Body of pancreas (tissue), 4 donors: Measurements from ENCODE around the gene M1AP. TPM values are rescaled to one million over a fixed set of nuclear protein-coding genes. Genes with fewer than 3 reads are reported as not detected.

Source experiments
- ATAC-seq: fragments of 150-250 bp; one replicate; pipeline ENCODE4 v1.9.1; 2016
- DNase-seq, 4 donors: peaks; one replicate each; pipeline ENCODE4 v3.0.0-alpha.2; 2019
- H3K27ac ChIP-seq, 4 donors: fragments of 200-600 bp; sonication (generic); 1 replicate in 3 of 4; 2 replicates in 1 of 4; pipeline versions ENCODE4 v1.5.1 to v1.6.1; 2016 to 2019; ENCODE audit warnings: mild to moderate bottlenecking in 1 of 4, mixed read lengths in 1 of 4, moderate library complexity in 1 of 4
- H3K27me3 ChIP-seq, 2 donors: fragments of 200-600 bp; sonication (generic); one replicate each; pipeline ENCODE4 v1.6.0; 2016; ENCODE audit warnings: mild to moderate bottlenecking in 1 of 2
- H3K36me3 ChIP-seq, 2 donors: fragments of 200-600 bp; sonication (generic); replicated peaks in 1 of 2; 2 replicates each; pipeline ENCODE4 v1.5.1; 2016; ENCODE audit warnings: low read depth in 2 of 2; ENCODE audit not compliant: insufficient read depth in 1 of 2
- H3K4me1 ChIP-seq: fragments of 200-600 bp; sonication (generic); one replicate; pipeline ENCODE4 v1.6.0; 2016
- H3K4me3 ChIP-seq, 2 donors: fragments of 200-600 bp; sonication (generic); 1 replicate in 1 of 2; 2 replicates in 1 of 2; pipeline ENCODE4 v1.5.1; 2016 to 2019
- H3K9me3 ChIP-seq, 3 donors: fragments of 200-600 bp; sonication (generic); 1 replicate in 2 of 3; 2 replicates in 1 of 3; pipeline ENCODE4 v1.5.1; 2016
- POLR2A ChIP-seq, 3 donors: fragments of 450-650 bp; IDR thresholded peaks; one replicate each; pipeline ENCODE4 v1.6.1; 2016; ENCODE audit warnings: antibody characterized with exemption in 3 of 3, mild to moderate bottlenecking in 2 of 3
- WGBS, 2 donors: methylation state at CpG; one replicate each; pipeline ENCODE4 v1.1.5; 2017; 5-methylcytosine and 5-hydroxymethylcytosine counted together
- intact Hi-C: fragments of 100-400 bp; cut with DNase I; formaldehyde crosslinking; loops from one replicate; pipeline ENCODE4 v1.15.1; 2023
- total RNA-seq, 2 donors: library from RNA; depleted of rRNA; stranded (reverse); fragments of >200 nt; gene quantifications; one replicate each; pipeline ENCODE4 v1.1.0, GENCODE V29; 2016
- TF ChIP-seq, protein P1 (sequence below), 7 experiments: fragments of 450-650 bp in 4 of 7; fragments of 200-600 bp in 3 of 7; sonication (generic) in 3 of 7; IDR thresholded peaks; one replicate each; pipeline ENCODE4 v1.5.1; 2016 to 2019; ENCODE audit warnings: antibody characterized with exemption in 7 of 7

M1AP gene
- total RNA-seq, 2 donors from 2014 or later = not detected

DNA sequence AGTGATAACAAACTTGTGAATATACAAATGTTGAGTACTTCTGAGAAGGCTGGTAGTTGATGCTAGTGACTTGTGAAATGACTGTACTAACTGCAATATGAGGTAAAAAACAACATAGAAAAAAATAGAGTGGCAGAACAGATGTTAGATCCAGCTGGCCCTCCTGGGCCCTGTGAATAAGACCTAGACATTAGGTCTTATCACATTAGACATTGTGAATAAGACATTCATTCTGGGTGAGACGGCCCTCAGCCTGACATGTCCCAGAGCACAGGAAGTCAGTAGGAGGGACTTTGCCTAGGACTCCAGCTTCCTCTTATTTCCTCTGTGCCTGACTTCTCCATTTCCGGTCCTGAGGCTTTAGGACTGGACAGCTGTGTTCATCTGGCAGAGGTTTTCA, 70.7 kb downstream of the M1AP start:
- H3K27me3 ChIP-seq = no peaks in the 10 kb centered on the region

DNA sequence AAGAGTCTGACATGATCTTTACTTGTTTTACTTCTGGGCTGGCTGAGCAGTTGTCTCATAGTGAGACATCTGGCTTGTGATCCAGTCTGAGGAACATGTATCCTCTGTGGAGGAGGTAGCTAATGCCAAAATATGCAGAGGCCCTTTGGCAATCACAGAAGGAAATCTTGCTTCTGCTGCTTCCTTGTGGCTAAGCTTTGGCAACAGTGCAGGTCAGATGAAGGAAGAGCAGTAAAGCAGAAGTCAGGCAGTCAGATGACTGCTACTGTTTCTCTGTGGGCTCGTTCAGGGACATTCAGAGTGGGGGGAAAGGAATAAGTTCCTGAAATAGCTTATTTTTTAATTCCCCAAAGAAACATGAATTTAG, 71.3 kb downstream of the M1AP start:
- Histone ChIP-seq H3K4me3 (no peak overlapping the region), H3K27ac (peak overlapping the region in 1 of 4 donors; percentile 54), H3K4me1 (no peaks in the 10 kb centered on the region), H3K9me3 (no peaks in the 10 kb centered on the region), H3K27me3 (no peaks in the 10 kb centered on the region), H3K36me3 (no peaks in the 10 kb centered on the region)
- 28 to 33% methylated on average over 1 of the region's 1 CpG for WGBS, 2 donors
- TF ChIP-seq, protein P1, sequence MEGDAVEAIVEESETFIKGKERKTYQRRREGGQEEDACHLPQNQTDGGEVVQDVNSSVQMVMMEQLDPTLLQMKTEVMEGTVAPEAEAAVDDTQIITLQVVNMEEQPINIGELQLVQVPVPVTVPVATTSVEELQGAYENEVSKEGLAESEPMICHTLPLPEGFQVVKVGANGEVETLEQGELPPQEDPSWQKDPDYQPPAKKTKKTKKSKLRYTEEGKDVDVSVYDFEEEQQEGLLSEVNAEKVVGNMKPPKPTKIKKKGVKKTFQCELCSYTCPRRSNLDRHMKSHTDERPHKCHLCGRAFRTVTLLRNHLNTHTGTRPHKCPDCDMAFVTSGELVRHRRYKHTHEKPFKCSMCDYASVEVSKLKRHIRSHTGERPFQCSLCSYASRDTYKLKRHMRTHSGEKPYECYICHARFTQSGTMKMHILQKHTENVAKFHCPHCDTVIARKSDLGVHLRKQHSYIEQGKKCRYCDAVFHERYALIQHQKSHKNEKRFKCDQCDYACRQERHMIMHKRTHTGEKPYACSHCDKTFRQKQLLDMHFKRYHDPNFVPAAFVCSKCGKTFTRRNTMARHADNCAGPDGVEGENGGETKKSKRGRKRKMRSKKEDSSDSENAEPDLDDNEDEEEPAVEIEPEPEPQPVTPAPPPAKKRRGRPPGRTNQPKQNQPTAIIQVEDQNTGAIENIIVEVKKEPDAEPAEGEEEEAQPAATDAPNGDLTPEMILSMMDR (IDR thresholded peaks at IDR 0.05) = no peak
- TF ChIP-seq POLR2A (IDR thresholded peaks at IDR 0.05) = peak in 1 of 3 donors; percentile 17
- peak; percentile 63 for ATAC-seq
- DNase-seq = peak in 2 of 4 donors; percentile 29 to 76
- intact Hi-C loops = loop anchor here (5.0 kb wide), 1 partner anchor 90 kb away; no protein-coding TSS in a partner anchor

More for the DNA sequence above, 70.7 kb downstream of the M1AP start:
- Histone ChIP-seq H3K4me1 (no peaks in the 10 kb centered on the region), H3K9me3 (no peaks in the 10 kb centered on the region), H3K4me3 (no peak overlapping the region), H3K36me3 (no peaks in the 10 kb centered on the region), H3K27ac (peak overlapping the region in 1 of 4 donors; percentile 54)
- TF ChIP-seq, protein P1 (IDR thresholded peaks at IDR 0.05) = no peak
- TF ChIP-seq POLR2A (IDR thresholded peaks at IDR 0.05) = no peak
- intact Hi-C loops = loop anchor here (5.0 kb wide), 1 partner anchor 90 kb away; no protein-coding TSS in a partner anchor
- ATAC-seq (peak; percentile 40), DNase-seq (peak in 1 of 4 donors; percentile 50)
- 50 to 65% methylated on average over 2 of the region's 2 CpGs for WGBS, 2 donors

DNA sequence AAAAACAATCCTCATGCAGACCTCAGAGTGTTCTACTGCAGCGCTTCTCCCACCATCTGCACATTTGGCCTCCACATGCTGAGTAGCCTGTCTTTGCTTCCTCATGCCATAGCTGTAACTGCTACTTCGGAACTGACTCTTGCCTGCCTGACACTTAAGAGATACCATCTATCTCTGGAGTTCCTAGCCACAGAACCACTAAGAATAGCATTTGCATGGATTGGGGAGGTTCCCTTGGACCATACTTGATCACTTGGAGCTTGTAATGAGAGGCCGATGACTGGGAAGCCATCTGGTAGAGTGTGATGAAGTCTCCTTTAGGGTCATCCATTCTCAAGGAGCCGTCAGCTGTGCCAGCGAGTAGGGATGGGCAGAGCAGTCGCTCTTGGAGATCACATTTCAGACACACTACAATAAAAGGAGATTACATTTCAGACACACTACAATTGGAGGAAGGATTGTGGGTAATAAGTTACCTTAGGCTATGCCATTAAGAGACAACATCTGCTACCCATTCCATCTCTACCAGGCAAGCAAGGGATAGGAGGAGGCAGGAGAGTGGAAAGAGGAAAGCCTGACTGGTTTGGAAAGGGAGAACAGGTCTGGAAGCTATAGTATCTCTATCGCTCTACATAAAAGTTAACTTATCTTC, 71.8 kb downstream of the M1AP start:
- intact Hi-C loops = loop anchor here (5.0 kb wide), 1 partner anchor 89 kb away; no protein-coding TSS in a partner anchor
- no peaks in the 10 kb centered on the region for H3K4me1 ChIP-seq

DNA sequence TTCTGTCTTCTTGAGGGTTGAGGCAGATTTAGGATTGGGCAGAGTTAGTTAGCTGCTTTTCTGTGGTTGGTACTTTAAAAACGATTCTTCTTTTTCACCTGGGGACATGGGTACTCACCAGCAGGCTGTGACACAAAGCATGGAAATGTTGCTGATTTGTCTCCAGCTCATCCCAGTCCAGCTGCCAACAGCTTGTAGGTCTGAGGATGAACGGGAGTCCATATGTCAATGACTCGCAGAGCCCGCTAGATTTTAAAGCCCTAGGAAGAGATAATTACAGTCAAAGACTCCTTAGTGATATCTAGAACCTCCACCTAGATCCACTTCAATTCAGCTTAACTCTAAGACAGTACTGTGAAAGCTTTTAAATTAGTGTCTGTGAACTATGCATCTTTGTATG, 72.8 kb downstream of the M1AP start:
- no peaks in the 10 kb centered on the region for H3K4me1 ChIP-seq
- 75 to 76% methylated on average over 4 of the region's 4 CpGs for WGBS, 2 donors

More for the DNA sequence above, 71.8 kb downstream of the M1AP start:
- no peaks in the 10 kb centered on the region for H3K9me3 ChIP-seq
- DNase-seq = no peak
- no peak for TF ChIP-seq POLR2A (IDR thresholded peaks at IDR 0.05)
- TF ChIP-seq, protein P1 (IDR thresholded peaks at IDR 0.05) = no peak
- peak overlapping the region in 1 of 4 donors; percentile 19 for H3K27ac ChIP-seq
- H3K36me3 ChIP-seq = no peaks in the 10 kb centered on the region
- ATAC-seq = no peak
- H3K27me3 ChIP-seq = no peaks in the 10 kb centered on the region
- 72 to 85% methylated on average over 7 of the region's 7 CpGs for WGBS, 2 donors
- no peak overlapping the region for H3K4me3 ChIP-seq

More for the DNA sequence above, 72.8 kb downstream of the M1AP start:
- Histone ChIP-seq H3K36me3 (no peaks in the 10 kb centered on the region), H3K9me3 (no peaks in the 10 kb centered on the region), H3K4me3 (no peak overlapping the region), H3K27me3 (no peaks in the 10 kb centered on the region), H3K27ac (no peak overlapping the region)
- no peak for DNase-seq
- TF ChIP-seq, protein P1 (IDR thresholded peaks at IDR 0.05) = no peak
- no peak for TF ChIP-seq POLR2A (IDR thresholded peaks at IDR 0.05)
- ATAC-seq = no peak
- intact Hi-C loops = loop anchor here (5.0 kb wide), 1 partner anchor 88 kb away; no protein-coding TSS in a partner anchor
